RWPE2 (cell line): ENCODE data around the gene SSH3.

Experiments used
- ATAC-seq: fragments of 200-7000 bp; cut with Tn5 transposase; 3 replicates; pipeline ENCODE4 v1.9.1; 2021; ENCODE audit warnings: low read depth
- DNase-seq: peaks from one replicate; pipeline ENCODE4 v3.0.0-alpha.2; 2020; ENCODE audit warnings: low spot score
- H3K27ac ChIP-seq: fragments of 450-650 bp; 2 replicates; pipeline ENCODE4 v1.5.1; 2017; ENCODE audit warnings: mild to moderate bottlenecking; ENCODE audit not compliant: poor library complexity, severe bottlenecking
- H3K27me3 ChIP-seq: fragments of 250-450 bp; sonication (Bioruptor Pico); 2 replicates; pipeline ENCODE4 v1.5.1; 2021; ENCODE audit warnings: mild to moderate bottlenecking, moderate library complexity; ENCODE audit not compliant: insufficient read depth, poor library complexity, severe bottlenecking
- H3K36me3 ChIP-seq: fragments of 250-450 bp; sonication (Bioruptor Pico); 2 replicates; pipeline ENCODE4 v1.5.1; 2020; ENCODE audit warnings: low read depth, mild to moderate bottlenecking, moderate library complexity
- H3K4me1 ChIP-seq: fragments of 250-450 bp; sonication (Bioruptor Pico); 2 replicates; pipeline ENCODE4 v1.5.1; 2021; ENCODE audit warnings: mild to moderate bottlenecking, moderate library complexity; ENCODE audit not compliant: insufficient read depth, poor library complexity, severe bottlenecking
- H3K4me3 ChIP-seq: fragments of 250-450 bp; sonication (Bioruptor Pico); 2 replicates; pipeline ENCODE4 v1.5.1; 2021; ENCODE audit warnings: mild to moderate bottlenecking, moderate library complexity; ENCODE audit not compliant: severe bottlenecking
- H3K9me3 ChIP-seq: fragments of 250-450 bp; sonication (Bioruptor Pico); 2 replicates; pipeline ENCODE4 v1.5.1; 2021; ENCODE audit warnings: mild to moderate bottlenecking, moderate library complexity; ENCODE audit not compliant: severe bottlenecking
- CTCF ChIP-seq: fragments of 450-650 bp; IDR thresholded peaks from one replicate; pipeline ENCODE4 v1.5.1; 2017; ENCODE audit warnings: mild to moderate bottlenecking, moderate library complexity; ENCODE audit not compliant: poor library complexity, severe bottlenecking

Gene SSH3

GRCh38 chr11:67299471-67300191 lies 3.7 kb upstream of the SSH3 start:
- peak; percentile 52 for DNase-seq
- no peaks in the 10 kb centered on the region for H3K27me3 ChIP-seq
- no peak overlapping the region for H3K27ac ChIP-seq
- ATAC-seq = no peak
- peaks cover 10% of the 10 kb centered on the region for H3K4me1 ChIP-seq
- peaks cover 13% of the 10 kb centered on the region for H3K9me3 ChIP-seq
- H3K4me3 ChIP-seq = no peak overlapping the region
- no peak for TF ChIP-seq CTCF
- H3K36me3 ChIP-seq = peaks cover 50% of the 10 kb centered on the region

GRCh38 chr11:67300256-67300755 lies 3.0 kb upstream of the SSH3 start:
- ATAC-seq = no peak
- H3K4me1 ChIP-seq = peaks cover 13% of the 10 kb centered on the region
- no peak for TF ChIP-seq CTCF
- DNase-seq = no peak
- H3K27me3 ChIP-seq = no peaks in the 10 kb centered on the region
- H3K4me3 ChIP-seq = no peak overlapping the region
- no peak overlapping the region for H3K27ac ChIP-seq
- peaks cover 46% of the 10 kb centered on the region for H3K36me3 ChIP-seq
- H3K9me3 ChIP-seq = peaks cover 10% of the 10 kb centered on the region

GRCh38 chr11:67300756-67301312 lies 2.5 kb upstream of the SSH3 start:
- Histone ChIP-seq H3K9me3 (peaks cover 5% of the 10 kb centered on the region), H3K27ac (no peak overlapping the region), H3K36me3 (peaks cover 46% of the 10 kb centered on the region), H3K4me1 (peaks cover 13% of the 10 kb centered on the region), H3K27me3 (no peaks in the 10 kb centered on the region), H3K4me3 (no peak overlapping the region)
- peak; percentile 67 for DNase-seq
- TF ChIP-seq CTCF = no peak
- no peak for ATAC-seq

GRCh38 chr11:67301313-67301921 lies 1.9 kb upstream of the SSH3 start:
- TF ChIP-seq CTCF = no peak
- Histone ChIP-seq H3K9me3 (no peaks in the 10 kb centered on the region), H3K4me1 (peaks cover 13% of the 10 kb centered on the region), H3K4me3 (no peak overlapping the region), H3K36me3 (peaks cover 41% of the 10 kb centered on the region), H3K27ac (peak overlapping the region; percentile 82), H3K27me3 (no peaks in the 10 kb centered on the region)
- DNase-seq = peak; percentile 73
- no peak for ATAC-seq
